Non-pigmented ciliary epithelial cell (primary cell): ENCODE results near the gene CAMTA2.
"Not testable (repeated sequence)": the region's sequence is repeated elsewhere in the genome, so short reads cannot be mapped to it uniquely, and the experiment has no call there.

Experiments used
- DNase-seq: peaks from one replicate; pipeline ENCODE4 v3.0.0-alpha.2; 2010; ENCODE audit warnings: low read depth

Gene CAMTA2

GRCh38 chr17:4926577-4927335, 60.7 kb downstream of the CAMTA2 start:
- DNase-seq, result not testable (repeated sequence)

- DNase-seq, result no peak
Observed at GRCh38 chr17:4921320-4921719, 66.2 kb downstream of the CAMTA2 start.

- DNase-seq, result no peak
Observed at GRCh38 chr17:4920351-4921048, 67.0 kb downstream of the CAMTA2 start.

GRCh38 chr17:4919511-4920047, 67.9 kb downstream of the CAMTA2 start:
- no peak for DNase-seq
